ENCODE measurements around the gene ACOX2.

ACOX2 gene

DNA sequence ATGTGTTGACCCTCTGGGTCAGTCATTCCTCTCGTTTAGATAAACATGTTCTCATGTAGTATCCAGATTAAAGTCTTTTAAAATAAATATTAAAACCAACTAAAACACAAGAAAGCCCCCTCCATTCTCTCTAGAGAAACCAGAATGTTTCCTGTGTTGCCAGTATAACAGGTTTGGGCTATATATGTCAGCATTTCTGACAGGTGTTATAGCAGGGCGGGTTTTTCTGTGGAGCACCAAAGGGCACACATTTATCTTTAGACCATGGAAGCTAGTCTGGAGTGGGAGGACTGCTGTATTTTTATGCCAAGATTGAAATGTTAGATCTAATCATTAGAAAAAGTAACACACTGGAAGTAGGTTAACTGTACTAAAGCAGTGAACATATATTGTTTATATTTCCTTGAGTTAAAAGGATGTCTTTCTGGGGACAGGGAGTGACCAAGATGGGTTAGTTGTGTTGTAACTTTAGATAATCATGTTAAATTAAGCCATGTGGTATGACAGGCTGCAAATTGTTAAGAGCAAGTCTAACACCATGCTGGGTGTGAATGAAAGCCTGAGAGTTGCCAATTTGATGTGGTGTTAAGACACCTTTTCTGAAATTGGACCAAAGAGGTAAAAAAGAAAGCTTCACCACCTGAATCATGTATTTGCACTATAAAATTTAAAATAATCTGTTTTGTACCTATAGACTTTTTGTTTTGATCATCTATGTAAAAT, 29.5 kb downstream of the ACOX2 start:
- Histone ChIP-seq H3K27ac (no peak overlapping the region), H3K9me3 (ENCODE audit: control insufficient read depth, low read length) (no peaks in the 10 kb centered on the region), H3K9ac (no peak overlapping the region), H3K4me1 (peaks cover 2% of the 10 kb centered on the region), H3K36me3 (ENCODE audit: control insufficient read depth, insufficient read depth, low read length) (no peaks in the 10 kb centered on the region), H3K79me2 (peaks cover 2% of the 10 kb centered on the region), H3K27me3 (ENCODE audit: control insufficient read depth, insufficient read depth, low read length) (no peaks in the 10 kb centered on the region), H3K4me2 (ENCODE audit: low read length) (no peak overlapping the region), H3K4me3 (ENCODE audit: low read depth, low read length) (no peak overlapping the region), H2AFZ (no peak overlapping the region)
- TF ChIP-seq, protein P1, sequence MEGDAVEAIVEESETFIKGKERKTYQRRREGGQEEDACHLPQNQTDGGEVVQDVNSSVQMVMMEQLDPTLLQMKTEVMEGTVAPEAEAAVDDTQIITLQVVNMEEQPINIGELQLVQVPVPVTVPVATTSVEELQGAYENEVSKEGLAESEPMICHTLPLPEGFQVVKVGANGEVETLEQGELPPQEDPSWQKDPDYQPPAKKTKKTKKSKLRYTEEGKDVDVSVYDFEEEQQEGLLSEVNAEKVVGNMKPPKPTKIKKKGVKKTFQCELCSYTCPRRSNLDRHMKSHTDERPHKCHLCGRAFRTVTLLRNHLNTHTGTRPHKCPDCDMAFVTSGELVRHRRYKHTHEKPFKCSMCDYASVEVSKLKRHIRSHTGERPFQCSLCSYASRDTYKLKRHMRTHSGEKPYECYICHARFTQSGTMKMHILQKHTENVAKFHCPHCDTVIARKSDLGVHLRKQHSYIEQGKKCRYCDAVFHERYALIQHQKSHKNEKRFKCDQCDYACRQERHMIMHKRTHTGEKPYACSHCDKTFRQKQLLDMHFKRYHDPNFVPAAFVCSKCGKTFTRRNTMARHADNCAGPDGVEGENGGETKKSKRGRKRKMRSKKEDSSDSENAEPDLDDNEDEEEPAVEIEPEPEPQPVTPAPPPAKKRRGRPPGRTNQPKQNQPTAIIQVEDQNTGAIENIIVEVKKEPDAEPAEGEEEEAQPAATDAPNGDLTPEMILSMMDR (IDR thresholded peaks at IDR 0.05), result no peak

DNA sequence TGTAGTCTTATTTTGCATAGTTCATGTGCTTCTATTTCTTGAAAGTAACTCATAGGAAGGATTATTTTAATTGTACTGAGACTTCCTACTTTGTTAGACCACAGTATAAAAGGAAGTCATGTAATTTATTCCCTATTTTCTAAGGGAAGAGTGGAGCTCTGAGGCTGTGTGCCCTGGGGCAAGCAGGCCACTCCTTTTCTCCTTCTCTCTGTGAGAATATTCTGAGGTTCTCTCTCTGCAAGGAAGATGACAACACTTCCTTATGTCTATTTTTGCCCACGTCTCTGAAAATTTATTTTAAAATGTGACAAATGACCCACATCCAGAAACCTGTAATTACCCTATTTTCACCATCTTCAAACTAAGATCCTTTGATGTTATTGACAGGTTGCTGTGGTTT, 34.1 kb downstream of the ACOX2 start:
- Histone ChIP-seq H3K79me2 (peaks cover 5% of the 10 kb centered on the region), H3K4me3 (ENCODE audit: low read depth, low read length) (no peak overlapping the region), H3K4me1 (no peaks in the 10 kb centered on the region), H2AFZ (no peak overlapping the region), H3K4me2 (ENCODE audit: low read length) (no peak overlapping the region), H3K9ac (no peak overlapping the region), H3K27ac (no peak overlapping the region), H3K36me3 (ENCODE audit: control insufficient read depth, insufficient read depth, low read length) (no peaks in the 10 kb centered on the region), H3K9me3 (ENCODE audit: control insufficient read depth, low read length) (no peaks in the 10 kb centered on the region), H3K27me3 (ENCODE audit: control insufficient read depth, insufficient read depth, low read length) (no peaks in the 10 kb centered on the region)
- TF ChIP-seq, protein P1 (IDR thresholded peaks at IDR 0.05), result no peak

DNA sequence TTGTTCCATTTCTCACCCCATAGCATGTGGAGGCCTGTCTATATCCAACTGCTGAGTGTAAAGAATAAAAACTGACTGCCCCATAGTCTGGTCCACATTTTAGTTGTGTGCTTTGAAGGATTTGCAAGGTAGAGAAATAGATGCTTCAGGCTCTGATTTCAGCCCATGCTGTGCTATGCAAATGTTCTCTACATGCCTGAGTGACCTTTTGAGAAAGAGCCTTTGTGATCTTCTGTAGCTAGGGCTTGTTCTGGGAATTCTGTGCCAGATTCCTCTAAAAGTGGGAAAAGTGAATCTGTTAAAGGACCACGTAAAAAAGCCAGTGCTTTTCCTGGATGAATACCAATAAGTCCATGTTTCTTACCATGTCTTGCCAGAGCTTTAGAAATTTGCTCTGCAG, 39.9 kb downstream of the ACOX2 start:
- Histone ChIP-seq H3K27ac (no peak overlapping the region), H3K9me3 (ENCODE audit: control insufficient read depth, low read length) (no peaks in the 10 kb centered on the region), H3K4me3 (ENCODE audit: low read depth, low read length) (no peak overlapping the region), H3K4me2 (ENCODE audit: low read length) (peak overlapping the region; percentile 23), H3K9ac (no peak overlapping the region), H3K27me3 (ENCODE audit: control insufficient read depth, insufficient read depth, low read length) (no peaks in the 10 kb centered on the region), H3K79me2 (peaks cover 11% of the 10 kb centered on the region), H2AFZ (no peak overlapping the region), H3K36me3 (ENCODE audit: control insufficient read depth, insufficient read depth, low read length) (no peaks in the 10 kb centered on the region), H3K4me1 (peaks cover 16% of the 10 kb centered on the region)
- TF ChIP-seq, protein P1 (IDR thresholded peaks at IDR 0.05), result no peak

DNA sequence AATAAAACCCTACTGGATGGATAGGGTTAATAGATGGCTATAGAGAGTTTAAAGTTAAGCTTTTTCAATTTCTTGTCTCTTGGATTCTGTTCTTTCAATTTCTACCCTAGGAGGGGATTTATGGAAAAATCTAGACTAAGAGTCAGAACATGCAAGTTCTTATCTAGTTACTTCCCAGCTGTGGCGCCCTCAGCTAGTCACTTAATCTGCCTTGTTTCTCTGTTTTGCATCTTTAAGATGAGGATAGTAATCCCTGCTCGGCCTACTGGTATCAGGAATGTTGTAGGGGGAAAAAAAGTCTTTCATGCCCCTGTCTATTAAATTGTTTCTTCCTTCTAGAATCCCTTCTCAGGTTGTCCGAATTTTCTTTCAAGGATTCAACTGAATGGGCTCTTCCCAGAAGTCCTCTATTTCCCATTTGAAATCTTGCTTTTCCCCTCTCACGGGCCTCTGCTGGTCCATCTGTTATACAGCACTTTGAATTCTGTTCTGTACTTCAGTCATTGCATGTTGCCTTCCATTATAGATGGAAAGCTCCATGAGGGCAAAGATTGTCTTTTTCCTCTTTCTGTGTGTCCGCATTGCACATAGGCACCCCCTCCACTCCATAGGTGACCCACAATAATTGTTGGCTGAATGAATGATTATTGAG, 40.7 kb downstream of the ACOX2 start:
- Histone ChIP-seq H3K27ac (no peak overlapping the region), H3K4me1 (peaks cover 16% of the 10 kb centered on the region), H2AFZ (no peak overlapping the region), H3K27me3 (ENCODE audit: control insufficient read depth, insufficient read depth, low read length) (no peaks in the 10 kb centered on the region), H3K79me2 (peaks cover 9% of the 10 kb centered on the region), H3K9me3 (ENCODE audit: control insufficient read depth, low read length) (no peaks in the 10 kb centered on the region), H3K4me3 (ENCODE audit: low read depth, low read length) (no peak overlapping the region), H3K4me2 (ENCODE audit: low read length) (no peak overlapping the region), H3K36me3 (ENCODE audit: control insufficient read depth, insufficient read depth, low read length) (no peaks in the 10 kb centered on the region), H3K9ac (no peak overlapping the region)
- TF ChIP-seq, protein P1 (IDR thresholded peaks at IDR 0.05), result no peak

All from parathyroid adenoma (tissue), 2 donors.